ENCODE results near the gene PAX1. TPM values are rescaled to one million over a fixed set of nuclear protein-coding genes. Genes with fewer than 3 reads are reported as not detected.

The PAX1 gene
- total and polyA plus RNA-seq, 8 donors, result not detected

GRCh38 chr20:21693322-21693721 is 12.1 kb upstream of the PAX1 start:
- no peak for DNase-seq
- Histone ChIP-seq H3K27me3 (peaks cover 10 to 79% of the 10 kb centered on the region in 2 donors), H3K4me1 (no peaks in the 10 kb centered on the region), H3K4me3 (no peak overlapping the region), H3K27ac (no peak overlapping the region), H3K36me3 (no peaks in the 10 kb centered on the region), H3K9me3 (no peaks in the 10 kb centered on the region)
- no peak for ATAC-seq
- no peak for TF ChIP-seq CTCF (IDR thresholded peaks at IDR 0.05)
- intact Hi-C loops (cut with DNase I), result no loop called here

GRCh38 chr20:21698494-21699215 is 6.8 kb upstream of the PAX1 start:
- H3K27ac ChIP-seq, result no peak overlapping the region
- peaks cover 0 to 6% of the 10 kb centered on the region in 2 donors for H3K4me1 ChIP-seq
- intact Hi-C loops (cut with DNase I), result no loop called here
- H3K9me3 ChIP-seq, result no peaks in the 10 kb centered on the region
- peaks cover 58 to 99% of the 10 kb centered on the region in 2 donors for H3K27me3 ChIP-seq
- TF ChIP-seq CTCF (IDR thresholded peaks at IDR 0.05), result no peak
- no peak for DNase-seq
- ATAC-seq, result no peak
- H3K36me3 ChIP-seq, result no peaks in the 10 kb centered on the region
- no peak overlapping the region for H3K4me3 ChIP-seq

- ATAC-seq, result no peak
- H3K27me3 ChIP-seq, result peaks cover 63 to 99% of the 10 kb centered on the region in 2 donors
- intact Hi-C loops (cut with DNase I), result no loop called here
- H3K36me3 ChIP-seq, result no peaks in the 10 kb centered on the region
- H3K9me3 ChIP-seq, result no peaks in the 10 kb centered on the region
- no peak for DNase-seq
- no peak for TF ChIP-seq CTCF (IDR thresholded peaks at IDR 0.05)
- no peak overlapping the region for H3K27ac ChIP-seq
- no peak overlapping the region for H3K4me3 ChIP-seq
- H3K4me1 ChIP-seq, result peaks cover 0 to 6% of the 10 kb centered on the region in 2 donors
These were observed 6.3 kb upstream of the PAX1 start for GRCh38 chr20:21699216-21699508.

DNA sequence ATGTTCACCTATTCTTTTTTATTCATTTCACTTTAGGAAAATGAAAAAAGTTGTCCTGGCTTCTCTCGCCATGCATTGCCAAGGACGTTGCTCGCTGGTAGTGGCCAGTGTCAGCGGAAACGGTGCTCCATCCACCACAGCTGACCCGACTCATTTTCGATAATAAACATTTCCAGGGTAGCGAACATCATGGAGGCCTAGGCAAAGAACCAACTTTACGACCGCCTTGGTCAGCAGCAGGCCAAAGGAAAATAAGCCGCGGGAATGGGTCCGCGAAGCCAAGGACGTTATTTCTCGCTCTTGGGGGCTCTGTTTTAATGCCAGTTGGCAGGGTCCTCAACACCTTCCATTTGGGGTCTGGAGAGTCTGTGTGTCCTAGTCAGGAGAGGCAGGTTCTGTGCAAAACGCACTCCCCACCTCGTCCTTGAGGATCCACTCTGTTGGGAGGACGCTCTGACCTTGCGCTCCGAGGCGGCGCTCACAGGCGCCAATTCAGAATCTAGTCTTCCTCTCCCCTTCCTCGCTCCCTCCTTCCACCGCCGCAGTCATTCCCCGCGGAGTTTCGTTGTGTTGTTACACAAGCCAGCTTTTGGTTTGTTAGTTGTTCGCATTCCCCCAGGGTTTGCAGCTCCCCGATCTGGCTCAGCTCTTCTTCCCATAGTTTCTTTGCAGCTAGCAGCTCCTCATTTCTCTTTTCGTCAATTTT is 4.1 kb upstream of the PAX1 start:
- ATAC-seq, result no peak
- no peak for DNase-seq
- Histone ChIP-seq H3K27ac (no peak overlapping the region), H3K36me3 (no peaks in the 10 kb centered on the region), H3K9me3 (no peaks in the 10 kb centered on the region), H3K4me1 (peaks cover 0 to 6% of the 10 kb centered on the region in 2 donors), H3K27me3 (peaks cover 82 to 99% of the 10 kb centered on the region in 2 donors), H3K4me3 (no peak overlapping the region)
- TF ChIP-seq CTCF (IDR thresholded peaks at IDR 0.05), result no peak
- intact Hi-C loops (cut with DNase I), result no loop called here

DNA sequence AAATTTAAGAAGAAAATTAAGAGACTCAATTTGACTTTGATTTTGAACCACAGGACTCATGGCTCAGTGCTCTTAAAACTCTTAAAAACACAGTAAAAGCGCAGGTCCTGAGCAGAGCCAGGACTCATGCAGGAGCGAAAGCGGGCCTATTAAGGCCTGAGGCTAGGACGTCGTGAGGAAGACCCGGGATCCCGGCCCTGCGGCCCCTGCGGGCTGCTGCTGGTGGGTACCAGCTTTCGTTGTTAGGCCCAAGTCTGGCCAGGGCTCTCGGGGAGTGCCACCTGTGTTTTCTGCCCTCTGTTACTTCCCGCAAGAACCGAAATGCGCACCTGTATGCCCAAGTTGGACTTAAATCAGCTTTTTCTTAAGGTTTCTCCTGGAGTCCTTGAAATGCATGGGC is 3.4 kb upstream of the PAX1 start:
- no peak overlapping the region for H3K4me3 ChIP-seq
- no peaks in the 10 kb centered on the region for H3K9me3 ChIP-seq
- no peak for ATAC-seq
- H3K27ac ChIP-seq, result no peak overlapping the region
- no peaks in the 10 kb centered on the region for H3K36me3 ChIP-seq
- DNase-seq, result peak in 1 of 4 donors; percentile 64
- intact Hi-C loops (cut with DNase I), result no loop called here
- peaks cover 0 to 6% of the 10 kb centered on the region in 2 donors for H3K4me1 ChIP-seq
- H3K27me3 ChIP-seq, result peaks cover 89 to 100% of the 10 kb centered on the region in 2 donors
- no peak for TF ChIP-seq CTCF (IDR thresholded peaks at IDR 0.05)
